Measurements from ENCODE around the gene TMEM255A. TPM values are rescaled to one million over a fixed set of nuclear protein-coding genes. Genes with fewer than 3 reads are reported as not detected.

The TMEM255A gene
- total RNA-seq, 2 experiments from 2014 or later, result not detected

DNA sequence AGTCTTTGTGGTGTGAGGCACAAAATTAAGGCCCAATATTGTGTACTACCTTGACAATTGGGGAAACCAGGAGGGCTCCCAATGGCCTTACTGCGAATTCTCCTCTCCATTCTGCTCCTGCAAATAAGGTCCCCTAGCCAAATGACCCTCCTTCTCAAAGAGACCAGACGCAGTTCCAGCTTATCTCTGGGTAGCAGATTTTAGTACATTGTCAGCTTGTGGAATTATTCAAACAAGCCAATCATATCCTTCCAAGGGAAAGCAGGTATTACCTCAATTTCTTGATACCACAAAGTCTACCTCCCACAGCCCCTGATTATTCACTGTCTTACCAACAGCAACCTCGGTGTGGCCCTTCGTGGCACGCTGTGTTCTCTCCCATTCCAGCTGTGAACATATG lies 68.4 kb downstream of the TMEM255A start:
- Mint-ChIP-seq H3K9me3 (no peaks in the 10 kb centered on the region), H3K27ac (no peak overlapping the region), H3K36me3 (ENCODE audit: low read depth) (no peaks in the 10 kb centered on the region), H3K4me1 (ENCODE audit: low read depth) (peaks cover 16% of the 10 kb centered on the region), H3K4me3 (no peak overlapping the region), H3K27me3 (no peaks in the 10 kb centered on the region)
- TF ChIP-seq, protein P1, sequence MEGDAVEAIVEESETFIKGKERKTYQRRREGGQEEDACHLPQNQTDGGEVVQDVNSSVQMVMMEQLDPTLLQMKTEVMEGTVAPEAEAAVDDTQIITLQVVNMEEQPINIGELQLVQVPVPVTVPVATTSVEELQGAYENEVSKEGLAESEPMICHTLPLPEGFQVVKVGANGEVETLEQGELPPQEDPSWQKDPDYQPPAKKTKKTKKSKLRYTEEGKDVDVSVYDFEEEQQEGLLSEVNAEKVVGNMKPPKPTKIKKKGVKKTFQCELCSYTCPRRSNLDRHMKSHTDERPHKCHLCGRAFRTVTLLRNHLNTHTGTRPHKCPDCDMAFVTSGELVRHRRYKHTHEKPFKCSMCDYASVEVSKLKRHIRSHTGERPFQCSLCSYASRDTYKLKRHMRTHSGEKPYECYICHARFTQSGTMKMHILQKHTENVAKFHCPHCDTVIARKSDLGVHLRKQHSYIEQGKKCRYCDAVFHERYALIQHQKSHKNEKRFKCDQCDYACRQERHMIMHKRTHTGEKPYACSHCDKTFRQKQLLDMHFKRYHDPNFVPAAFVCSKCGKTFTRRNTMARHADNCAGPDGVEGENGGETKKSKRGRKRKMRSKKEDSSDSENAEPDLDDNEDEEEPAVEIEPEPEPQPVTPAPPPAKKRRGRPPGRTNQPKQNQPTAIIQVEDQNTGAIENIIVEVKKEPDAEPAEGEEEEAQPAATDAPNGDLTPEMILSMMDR (IDR thresholded peaks at IDR 0.05), result no peak
- CTCF ChIA-PET, result no interaction called here
- no peak for DNase-seq
- no peak for ATAC-seq
- intact Hi-C loops (cut with micrococcal nuclease), result no loop called here
- POLR2A ChIA-PET, result no interaction called here

DNA sequence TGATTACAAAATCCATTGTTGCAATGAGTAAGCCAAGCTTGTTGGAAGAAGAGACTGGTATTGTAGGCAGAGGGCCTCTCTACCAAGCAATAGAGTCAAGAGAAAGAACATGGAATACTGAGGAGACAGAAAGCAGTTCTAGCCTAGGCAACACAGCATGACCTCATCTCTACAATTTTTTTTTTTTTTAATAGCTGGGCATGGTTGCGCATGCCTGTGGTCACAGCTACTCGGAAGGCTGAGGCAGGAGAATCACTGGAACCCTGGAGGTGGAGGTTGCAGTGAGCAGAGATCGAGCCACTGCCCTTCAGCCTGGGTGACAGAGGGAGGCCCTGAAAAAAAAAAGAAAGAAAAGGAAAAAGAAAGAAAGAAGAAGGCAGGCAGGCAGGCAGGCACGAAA lies 72.3 kb downstream of the TMEM255A start:
- H3K4me1 Mint-ChIP-seq (ENCODE audit: low read depth), result peaks cover 11% of the 10 kb centered on the region
- no peaks in the 10 kb centered on the region for H3K9me3 Mint-ChIP-seq
- no peaks in the 10 kb centered on the region for H3K27me3 Mint-ChIP-seq
- TF ChIP-seq, protein P1 (IDR thresholded peaks at IDR 0.05), result no peak
- H3K27ac Mint-ChIP-seq, result no peak overlapping the region
- DNase-seq (no peak), ATAC-seq (no peak)
- ChIA-PET POLR2A (no interaction called here), CTCF (interaction anchor here (1.7 kb wide), 1 partner anchor 25 kb away, joined by 3 read pairs; no protein-coding TSS in a partner anchor)
- no peaks in the 10 kb centered on the region for H3K36me3 Mint-ChIP-seq (ENCODE audit: low read depth)
- H3K4me3 Mint-ChIP-seq, result no peak overlapping the region
- intact Hi-C loops (cut with micrococcal nuclease), result no loop called here

DNA sequence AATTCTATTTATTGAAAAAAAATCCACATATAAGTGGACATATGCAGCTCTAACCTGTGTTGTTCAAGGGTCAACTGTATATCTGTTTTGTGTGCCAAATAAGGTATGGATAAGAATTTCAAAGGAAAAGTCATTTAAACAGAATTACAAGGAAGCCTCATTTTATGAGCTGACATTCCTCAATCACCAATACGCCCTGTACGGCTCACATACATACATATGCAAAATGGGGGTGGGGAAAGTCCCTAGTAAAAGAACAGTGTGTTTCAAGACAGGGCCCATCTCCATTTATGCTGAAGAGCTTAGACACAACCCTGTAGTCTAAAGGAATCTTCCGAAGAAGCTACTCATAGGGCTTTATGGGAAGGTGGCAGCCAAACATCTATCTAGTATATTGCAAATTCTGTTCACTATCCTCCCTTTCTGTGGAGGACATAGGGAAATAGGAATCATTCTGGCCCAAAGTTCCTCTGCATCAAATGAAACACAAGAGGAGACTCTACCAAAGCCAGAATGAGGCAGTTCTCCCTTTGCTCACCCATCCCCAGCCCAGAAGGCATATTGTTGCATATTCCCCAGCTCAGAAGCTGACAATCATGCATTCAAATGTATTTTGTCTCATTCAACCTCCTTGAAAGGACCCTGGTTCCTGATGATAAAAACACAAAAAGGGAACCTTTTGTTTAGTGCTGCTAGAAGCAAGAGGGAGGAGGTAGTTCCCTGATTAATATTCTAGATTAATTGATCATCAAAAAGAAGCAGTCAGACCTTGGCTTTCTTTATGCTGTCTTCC lies 74.4 kb downstream of the TMEM255A start:
- Mint-ChIP-seq H3K27me3 (no peaks in the 10 kb centered on the region), H3K9me3 (no peaks in the 10 kb centered on the region), H3K36me3 (ENCODE audit: low read depth) (no peaks in the 10 kb centered on the region), H3K27ac (no peak overlapping the region), H3K4me3 (no peak overlapping the region), H3K4me1 (ENCODE audit: low read depth) (peaks cover 2% of the 10 kb centered on the region)
- DNase-seq (no peak), ATAC-seq (no peak)
- POLR2A ChIA-PET, result no interaction called here
- intact Hi-C loops (cut with micrococcal nuclease), result no loop called here
- CTCF ChIA-PET, result no interaction called here
- TF ChIP-seq, protein P1 (IDR thresholded peaks at IDR 0.05), result no peak

DNA sequence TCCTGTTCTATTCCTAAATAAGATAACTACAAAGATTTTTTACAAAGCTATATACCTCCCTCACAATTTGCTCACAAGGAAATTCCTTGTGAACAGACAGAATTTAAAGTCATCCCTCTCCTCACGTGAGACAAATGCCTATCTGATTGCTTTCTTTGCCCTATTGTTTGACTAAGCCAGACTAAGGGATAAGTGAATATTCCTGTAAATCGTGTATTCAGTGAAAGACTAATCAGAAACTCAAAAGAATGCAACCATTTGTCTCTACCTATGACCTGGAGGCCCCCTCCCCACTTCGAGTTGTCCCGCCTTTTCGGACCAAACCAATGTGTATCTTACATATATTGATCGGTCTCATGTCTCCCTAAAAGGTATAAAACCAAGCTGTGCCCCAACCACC lies 76.0 kb downstream of the TMEM255A start:
- Mint-ChIP-seq H3K4me1 (ENCODE audit: low read depth) (no peaks in the 10 kb centered on the region), H3K27ac (no peak overlapping the region), H3K4me3 (no peak overlapping the region), H3K36me3 (ENCODE audit: low read depth) (no peaks in the 10 kb centered on the region), H3K9me3 (no peaks in the 10 kb centered on the region), H3K27me3 (no peaks in the 10 kb centered on the region)
- DNase-seq (no peak), ATAC-seq (no peak)
- intact Hi-C loops (cut with micrococcal nuclease), result no loop called here
- POLR2A ChIA-PET, result no interaction called here
- CTCF ChIA-PET, result no interaction called here
- TF ChIP-seq, protein P1 (IDR thresholded peaks at IDR 0.05), result no peak

DNA sequence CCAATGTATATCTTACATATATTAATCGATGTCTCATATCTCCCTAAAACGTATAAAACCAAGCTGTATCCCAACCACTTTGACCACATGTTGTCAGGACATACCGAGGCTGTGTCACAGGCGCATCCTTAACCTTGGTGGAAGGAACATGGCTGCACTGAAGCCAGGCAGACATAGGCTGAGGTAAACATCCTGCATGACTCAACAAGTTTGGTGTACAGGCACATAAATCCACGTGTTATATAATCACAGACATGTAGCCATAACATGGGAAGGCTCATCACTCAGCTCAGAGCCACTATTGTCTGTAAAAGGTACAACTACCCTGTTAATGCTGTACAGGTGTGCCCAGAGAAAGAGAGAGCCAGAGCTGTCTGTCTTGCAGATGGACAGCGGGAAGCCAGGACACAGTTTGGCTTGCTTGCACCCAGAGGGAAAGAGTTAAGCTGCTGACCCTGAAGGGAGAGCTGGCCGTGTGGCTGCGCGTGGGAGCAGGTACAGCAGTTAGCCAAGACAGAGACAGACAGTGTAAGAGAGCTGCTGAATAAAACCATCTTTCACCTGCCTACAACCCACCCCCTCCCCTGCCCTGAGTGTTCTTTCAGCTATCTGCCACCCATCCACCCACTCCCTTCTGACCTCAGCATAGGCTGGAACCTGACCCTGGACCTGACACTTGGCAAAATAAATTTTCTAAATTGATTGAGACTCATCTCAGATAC lies 82.9 kb downstream of the TMEM255A start:
- no peak overlapping the region for H3K4me3 Mint-ChIP-seq

More for the DNA sequence above, 82.9 kb downstream of the TMEM255A start:
- no peak for DNase-seq
- no peaks in the 10 kb centered on the region for H3K27me3 Mint-ChIP-seq
- H3K9me3 Mint-ChIP-seq, result no peaks in the 10 kb centered on the region
- no peak for ATAC-seq
- H3K4me1 Mint-ChIP-seq (ENCODE audit: low read depth), result peaks cover 11% of the 10 kb centered on the region
- TF ChIP-seq, protein P1 (IDR thresholded peaks at IDR 0.05), result no peak
- H3K27ac Mint-ChIP-seq, result no peak overlapping the region
- POLR2A ChIA-PET, result no interaction called here
- intact Hi-C loops (cut with micrococcal nuclease), result no loop called here
- H3K36me3 Mint-ChIP-seq (ENCODE audit: low read depth), result no peaks in the 10 kb centered on the region
- CTCF ChIA-PET, result interaction anchor here (4.7 kb wide), 1 partner anchor 15 kb away, joined by 35 read pairs; no protein-coding TSS in a partner anchor

All from activated CD8-positive, alpha-beta T cell treated with anti-CD3 and anti-CD28 coated beads for 36 hours (primary cell).